HG03571 (cell line): ENCODE measurements around the gene C9orf152.
"Not testable (repeated sequence)": the region's sequence is repeated elsewhere in the genome, so short reads cannot be mapped to it uniquely, and the experiment has no call there.

Source experiments
- ATAC-seq: cut with Tn5 transposase; IDR thresholded peaks from one replicate; pipeline ENCODE4 v1.9.1; 2021; ENCODE audit not compliant: unreplicated experiment

C9orf152 gene

GRCh38 chr9:110208031-110208430, at the start of gene C9orf152:
Gene C9orf152 (minus strand): TSS chr9:110208159. CDS start chr9:110207579, 580 bp downstream.
- no peak for ATAC-seq

- no peak for ATAC-seq
Observed at GRCh38 chr9:110257097-110257841, 49.3 kb upstream of the C9orf152 start.

- peak; percentile 76 for ATAC-seq
Observed at GRCh38 chr9:110256380-110257096, 48.6 kb upstream of the C9orf152 start, which contains the start of gene TXN. Gene TXN (minus strand): TSS chr9:110256507. CDS start chr9:110256435, 72 bp downstream.

- peak; percentile 24 for ATAC-seq
Observed at GRCh38 chr9:110255463-110256379, 47.8 kb upstream of the C9orf152 start.

- ATAC-seq: no peak
Observed at GRCh38 chr9:110255034-110255462, 47.1 kb upstream of the C9orf152 start.

GRCh38 chr9:110254500-110254899, 46.5 kb upstream of the C9orf152 start:
- no peak for ATAC-seq

- no peak for ATAC-seq
Observed at GRCh38 chr9:110252509-110253139, 44.7 kb upstream of the C9orf152 start.

- not testable (repeated sequence) for ATAC-seq
Observed at GRCh38 chr9:110251770-110252169, 43.8 kb upstream of the C9orf152 start.

GRCh38 chr9:110251212-110251611, 43.3 kb upstream of the C9orf152 start:
- no peak for ATAC-seq

GRCh38 chr9:110249603-110250002, 41.6 kb upstream of the C9orf152 start:
- no peak for ATAC-seq

- no peak for ATAC-seq
Observed at GRCh38 chr9:110248361-110248760, 40.4 kb upstream of the C9orf152 start.

- ATAC-seq: no peak
Observed at GRCh38 chr9:110246214-110246613, 38.3 kb upstream of the C9orf152 start.

GRCh38 chr9:110244616-110245015, 36.7 kb upstream of the C9orf152 start:
- ATAC-seq: no peak

- no peak for ATAC-seq
Observed at GRCh38 chr9:110241858-110242321, 33.9 kb upstream of the C9orf152 start.

- no peak for ATAC-seq
Observed at GRCh38 chr9:110241260-110241857, 33.4 kb upstream of the C9orf152 start.

- no peak for ATAC-seq
Observed at GRCh38 chr9:110240198-110240597, 32.2 kb upstream of the C9orf152 start.

- ATAC-seq: no peak
Observed at GRCh38 chr9:110228321-110228720, 20.4 kb upstream of the C9orf152 start.

- no peak for ATAC-seq
Observed at GRCh38 chr9:110224583-110224982, 16.6 kb upstream of the C9orf152 start.

GRCh38 chr9:110220809-110221208, 12.8 kb upstream of the C9orf152 start:
- ATAC-seq: no peak

- ATAC-seq: no peak
Observed at GRCh38 chr9:110217656-110218099, 9.7 kb upstream of the C9orf152 start.
